Immature natural killer cell (primary cell): ENCODE results near the gene EVL. TPM values are rescaled to one million over a fixed set of nuclear protein-coding genes. Genes with fewer than 3 reads are reported as not detected.

Source experiments
- DNase-seq, 3 donors: peaks; one replicate each; pipeline ENCODE4 v3.0.0; 2022; ENCODE audit warnings: mixed read lengths in 1 of 3
- H3K27ac Mint-ChIP-seq, 6 donors: one replicate each; pipeline ENCODE4 v1.8.0; 2020; ENCODE audit warnings: mixed read lengths in 6 of 6, mild to moderate bottlenecking in 5 of 6, inconsistent platforms in 4 of 6, moderate library complexity in 3 of 6
- H3K27me3 Mint-ChIP-seq, 3 donors: one replicate each; pipeline ENCODE4 v1.8.0; 2020 to 2021; ENCODE audit warnings: low read depth in 3 of 3, mild to moderate bottlenecking in 3 of 3, mixed read lengths in 3 of 3, moderate library complexity in 3 of 3, inconsistent platforms in 1 of 3
- H3K36me3 Mint-ChIP-seq, 3 donors: one replicate each; pipeline ENCODE4 v1.8.0; 2020; ENCODE audit warnings: mixed read lengths in 3 of 3, inconsistent platforms in 2 of 3, mild to moderate bottlenecking in 2 of 3
- H3K4me1 Mint-ChIP-seq, 2 donors: one replicate each; pipeline ENCODE4 v1.8.0; 2020; ENCODE audit warnings: inconsistent platforms in 2 of 2, mild to moderate bottlenecking in 2 of 2, mixed read lengths in 2 of 2, moderate library complexity in 1 of 2
- H3K4me3 Mint-ChIP-seq, 5 donors: one replicate each; pipeline ENCODE4 v1.8.0; 2020; ENCODE audit warnings: mild to moderate bottlenecking in 5 of 5, mixed read lengths in 5 of 5, inconsistent platforms in 3 of 5, moderate library complexity in 3 of 5
- H3K9me3 Mint-ChIP-seq, 6 donors: one replicate each; pipeline ENCODE4 v1.8.0; 2020; ENCODE audit warnings: mild to moderate bottlenecking in 6 of 6, mixed read lengths in 6 of 6, inconsistent platforms in 4 of 6, moderate library complexity in 3 of 6
- polyA plus RNA-seq, 3 donors: library from polyadenylated mRNA; unstranded; fragments of 300-500 nt; fragmentation: Illumina TruSeq; gene quantifications; one replicate each; pipeline ENCODE4 v1.2.3, GENCODE V29; 2021

Gene EVL
- polyA plus RNA-seq, 3 donors from 2014 or later: 56.8 to 135 (median 76.3) TPM

DNA sequence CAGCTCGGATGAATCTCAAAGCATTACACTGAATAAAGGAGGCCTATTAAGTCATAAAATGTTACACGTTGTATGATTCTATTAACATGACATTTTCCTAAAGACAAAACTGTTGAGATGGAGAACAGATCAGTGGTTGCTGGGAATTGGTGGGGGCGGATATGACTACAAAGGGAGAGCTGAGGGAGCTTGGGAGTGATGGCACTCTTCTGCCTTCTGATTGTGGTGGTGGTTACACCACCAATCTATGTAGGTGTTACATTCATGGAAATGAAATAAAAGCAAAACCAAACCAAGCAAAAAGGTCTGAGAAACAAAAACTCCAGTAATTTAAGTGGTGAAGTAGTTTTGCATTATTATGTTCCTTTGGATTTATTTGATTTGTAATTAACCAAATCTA lies 16.4 kb upstream of the EVL start:
- H3K36me3 Mint-ChIP-seq: no peaks in the 10 kb centered on the region
- H3K4me1 Mint-ChIP-seq: peaks cover 16 to 23% of the 10 kb centered on the region in 2 donors
- H3K4me3 Mint-ChIP-seq: peak overlapping the region in 2 of 5 donors; percentile 12 to 27
- H3K27ac Mint-ChIP-seq: peak overlapping the region; percentile 20 to 71 (median 30)
- H3K27me3 Mint-ChIP-seq: peaks cover 1 to 4% (median 3%) of the 10 kb centered on the region in 3 donors
- no peaks in the 10 kb centered on the region for H3K9me3 Mint-ChIP-seq
- peak; percentile 53 to 58 (median 57) for DNase-seq

DNA sequence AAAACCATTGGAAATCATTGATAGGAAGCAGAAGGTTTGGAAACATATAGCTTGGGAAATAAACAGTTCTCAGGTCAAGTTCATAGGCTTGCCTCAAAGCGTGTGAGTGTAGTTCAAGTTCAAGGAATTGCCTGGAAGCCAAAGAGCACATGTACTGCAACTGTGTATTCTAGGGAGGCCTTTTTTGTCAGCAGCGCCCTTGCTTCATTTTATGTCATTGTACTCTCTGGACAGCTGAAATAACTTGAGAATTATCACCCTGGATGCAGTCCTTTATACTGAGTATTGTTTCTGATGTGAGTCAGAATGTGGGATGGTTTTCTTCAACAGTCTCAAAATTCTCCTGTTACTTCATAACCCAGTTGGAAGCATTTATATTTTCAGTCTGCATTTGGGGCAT lies 16.0 kb upstream of the EVL start:
- Mint-ChIP-seq H3K36me3 (no peaks in the 10 kb centered on the region), H3K27ac (peak overlapping the region; percentile 20 to 71 (median 32)), H3K4me1 (peaks cover 16 to 23% of the 10 kb centered on the region in 2 donors), H3K27me3 (peaks cover 1 to 4% (median 3%) of the 10 kb centered on the region in 3 donors), H3K4me3 (peak overlapping the region in 1 of 5 donors; percentile 27), H3K9me3 (no peaks in the 10 kb centered on the region)
- no peak for DNase-seq

DNA sequence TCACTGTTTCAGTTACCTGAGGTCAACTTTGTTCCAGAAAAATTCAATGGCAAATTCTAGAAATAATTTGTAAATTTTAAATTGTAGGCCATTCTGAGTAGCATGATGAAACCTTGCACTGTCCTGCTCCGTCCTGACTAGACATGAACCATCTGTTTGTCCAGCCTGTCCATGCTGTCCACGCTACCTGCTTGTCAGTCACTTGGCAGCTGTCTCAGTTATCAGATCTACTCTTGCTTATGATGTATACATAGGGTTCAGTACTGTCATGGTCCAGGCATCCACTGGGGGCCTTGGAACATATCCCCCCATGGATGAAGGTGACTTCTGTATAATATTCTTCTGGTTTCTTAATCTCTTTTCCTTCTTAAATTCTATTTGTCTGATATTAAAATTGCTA lies 14.1 kb upstream of the EVL start:
- peaks cover 1 to 4% (median 3%) of the 10 kb centered on the region in 3 donors for H3K27me3 Mint-ChIP-seq
- peaks cover 16 to 36% of the 10 kb centered on the region in 2 donors for H3K4me1 Mint-ChIP-seq
- peak overlapping the region in 1 of 6 donors; percentile 53 for H3K27ac Mint-ChIP-seq
- no peak overlapping the region for H3K4me3 Mint-ChIP-seq
- H3K36me3 Mint-ChIP-seq: no peaks in the 10 kb centered on the region
- no peaks in the 10 kb centered on the region for H3K9me3 Mint-ChIP-seq
- no peak for DNase-seq

DNA sequence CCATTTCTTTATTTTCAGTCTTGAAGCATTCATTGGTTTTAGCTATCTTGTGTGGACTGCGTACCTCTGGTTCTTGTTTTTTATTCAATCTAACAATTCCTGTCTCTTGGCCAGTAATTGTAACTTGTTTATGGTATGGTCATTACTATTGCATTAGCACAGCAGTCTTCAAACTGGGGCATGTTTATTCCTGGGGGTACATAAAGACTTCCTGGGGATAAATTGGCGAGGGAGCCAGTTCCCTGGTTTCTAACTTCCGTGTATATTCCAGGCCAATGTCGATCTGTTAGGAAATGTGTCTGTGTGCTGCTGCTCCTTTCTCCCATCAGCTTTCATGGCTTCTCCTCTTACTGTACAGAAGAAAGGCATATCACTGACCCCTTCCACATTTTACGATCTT lies 13.7 kb upstream of the EVL start:
- peaks cover 17 to 38% of the 10 kb centered on the region in 2 donors for H3K4me1 Mint-ChIP-seq
- no peaks in the 10 kb centered on the region for H3K9me3 Mint-ChIP-seq
- H3K36me3 Mint-ChIP-seq: no peaks in the 10 kb centered on the region
- DNase-seq: no peak
- no peak overlapping the region for H3K4me3 Mint-ChIP-seq
- peaks cover 1 to 4% (median 3%) of the 10 kb centered on the region in 3 donors for H3K27me3 Mint-ChIP-seq
- peak overlapping the region in 1 of 6 donors; percentile 53 for H3K27ac Mint-ChIP-seq

DNA sequence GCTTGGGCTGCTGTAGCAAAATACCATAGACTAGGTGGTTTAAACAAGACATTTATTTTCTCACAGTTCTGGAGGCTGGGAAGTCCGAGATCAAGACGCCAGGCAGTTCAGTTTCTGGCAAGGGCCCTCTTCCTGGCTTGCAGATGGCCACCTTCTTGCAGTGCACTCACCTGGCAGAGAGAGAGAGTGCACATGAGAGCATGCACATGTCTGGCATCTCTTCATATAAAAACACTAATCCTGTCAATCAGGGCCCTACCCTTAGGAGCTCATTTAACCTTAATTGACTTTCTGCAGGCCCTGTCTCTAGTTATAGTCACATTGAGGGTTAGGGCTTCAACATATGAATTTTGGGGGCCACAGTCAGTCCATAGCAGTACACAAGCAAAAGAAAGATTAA lies 12.4 kb upstream of the EVL start:
- DNase-seq: no peak
- peaks cover 28 to 50% of the 10 kb centered on the region in 2 donors for H3K4me1 Mint-ChIP-seq
- H3K36me3 Mint-ChIP-seq: no peaks in the 10 kb centered on the region
- no peak overlapping the region for H3K4me3 Mint-ChIP-seq
- no peaks in the 10 kb centered on the region for H3K9me3 Mint-ChIP-seq
- peaks cover 0 to 4% (median 3%) of the 10 kb centered on the region in 3 donors for H3K27me3 Mint-ChIP-seq
- no peak overlapping the region for H3K27ac Mint-ChIP-seq

DNA sequence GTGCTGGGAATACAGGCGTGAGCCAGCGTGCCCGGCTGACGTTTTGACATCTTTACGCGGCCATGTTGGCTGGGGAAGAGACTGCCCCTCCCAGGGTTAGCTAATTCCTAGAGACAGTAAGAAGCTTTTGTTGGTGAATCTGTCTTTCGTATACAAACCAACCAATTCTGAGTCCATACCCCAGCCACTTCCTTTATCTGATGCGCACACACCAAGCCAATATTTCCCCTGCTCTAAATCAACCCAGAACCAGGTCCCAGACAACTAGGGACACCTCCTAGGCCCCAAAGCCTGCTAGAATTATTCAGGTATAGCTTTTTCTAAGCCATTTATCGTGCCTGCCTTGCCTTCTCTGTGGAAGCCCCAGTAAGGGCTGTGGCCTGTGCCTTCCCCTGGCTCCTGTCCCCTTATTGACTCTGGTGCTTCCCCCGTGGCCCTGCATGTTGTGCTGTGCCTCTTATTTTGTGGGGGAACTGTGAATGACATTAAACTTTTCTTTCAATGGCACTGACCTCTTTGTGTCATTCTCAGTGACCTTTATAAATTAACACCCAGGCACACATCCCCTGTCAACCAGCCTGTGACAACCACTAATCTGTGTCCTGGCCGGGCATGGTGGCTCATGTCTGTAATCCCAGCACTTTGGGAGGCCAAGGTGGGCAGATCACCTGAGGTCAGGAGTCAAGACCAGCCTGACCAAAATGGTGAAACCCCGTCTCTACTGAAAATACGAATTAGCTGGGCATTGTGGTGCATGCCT lies 10.7 kb upstream of the EVL start:
- Mint-ChIP-seq H3K4me1 (peaks cover 34 to 50% of the 10 kb centered on the region in 2 donors), H3K9me3 (no peaks in the 10 kb centered on the region), H3K36me3 (no peaks in the 10 kb centered on the region), H3K27me3 (peaks cover 0 to 2% (median 0%) of the 10 kb centered on the region in 3 donors), H3K27ac (peak overlapping the region in 3 of 6 donors; percentile 30 to 67 (median 56)), H3K4me3 (peak overlapping the region in 1 of 5 donors; percentile 30)
- no peak for DNase-seq

DNA sequence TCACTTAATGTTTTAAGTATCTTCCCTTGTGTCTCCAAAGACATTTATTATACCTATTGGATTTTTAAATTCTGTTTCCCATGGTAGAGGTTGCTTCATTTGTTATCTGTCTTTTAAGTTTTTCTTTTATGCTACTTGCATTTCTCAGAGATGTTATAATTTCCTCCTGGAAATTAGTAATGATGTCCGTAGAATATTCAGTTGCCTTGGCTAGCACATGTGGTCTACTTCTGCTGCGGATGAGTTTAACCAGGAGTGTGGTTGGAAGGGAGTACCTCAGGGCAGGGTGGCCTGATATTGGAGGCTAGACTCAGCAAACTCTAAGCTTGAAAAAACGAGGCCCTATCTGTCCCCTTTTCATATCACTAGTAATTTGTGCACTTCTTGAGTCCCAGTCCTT lies 8.8 kb upstream of the EVL start:
- H3K4me1 Mint-ChIP-seq: peaks cover 45 to 64% of the 10 kb centered on the region in 2 donors
- no peak overlapping the region for H3K4me3 Mint-ChIP-seq
- no peak for DNase-seq
- no peaks in the 10 kb centered on the region for H3K9me3 Mint-ChIP-seq
- peaks cover 0 to 3% (median 0%) of the 10 kb centered on the region in 3 donors for H3K36me3 Mint-ChIP-seq
- H3K27ac Mint-ChIP-seq: peak overlapping the region in 3 of 6 donors; percentile 29 to 91 (median 83)
- peaks cover 0 to under 1% (median 0%) of the 10 kb centered on the region in 3 donors for H3K27me3 Mint-ChIP-seq

- H3K27me3 Mint-ChIP-seq: no peaks in the 10 kb centered on the region
- H3K4me1 Mint-ChIP-seq: peaks cover 52 to 72% of the 10 kb centered on the region in 2 donors
- H3K4me3 Mint-ChIP-seq: peak overlapping the region in 4 of 5 donors; percentile 16 to 57 (median 49)
- H3K27ac Mint-ChIP-seq: peak overlapping the region; percentile 58 to 91 (median 87)
- peaks cover 0 to 3% (median 0%) of the 10 kb centered on the region in 3 donors for H3K36me3 Mint-ChIP-seq
- H3K9me3 Mint-ChIP-seq: no peaks in the 10 kb centered on the region
- peak; percentile 58 to 69 (median 63) for DNase-seq
These were observed 8.0 kb upstream of the EVL start for GRCh38 chr14:100056964-100057795.

GRCh38 chr14:100058777-100059437 lies 6.3 kb upstream of the EVL start:
- Mint-ChIP-seq H3K9me3 (no peaks in the 10 kb centered on the region), H3K27me3 (no peaks in the 10 kb centered on the region), H3K4me3 (peak overlapping the region; percentile 56 to 72 (median 65)), H3K4me1 (peaks cover 70 to 89% of the 10 kb centered on the region in 2 donors), H3K36me3 (peaks cover 0 to 3% (median 0%) of the 10 kb centered on the region in 3 donors), H3K27ac (peak overlapping the region; percentile 84 to 92 (median 90))
- peak in 2 of 3 donors; percentile 31 to 35 for DNase-seq

GRCh38 chr14:100059438-100059781 lies 5.8 kb upstream of the EVL start:
- Mint-ChIP-seq H3K9me3 (no peaks in the 10 kb centered on the region), H3K4me3 (peak overlapping the region; percentile 56 to 72 (median 65)), H3K4me1 (peaks cover 75 to 92% of the 10 kb centered on the region in 2 donors), H3K27ac (peak overlapping the region; percentile 84 to 92 (median 90)), H3K27me3 (no peaks in the 10 kb centered on the region), H3K36me3 (peaks cover 0 to 3% (median 0%) of the 10 kb centered on the region in 3 donors)
- no peak for DNase-seq

GRCh38 chr14:100060760-100061159 lies 4.5 kb upstream of the EVL start:
- Mint-ChIP-seq H3K9me3 (no peaks in the 10 kb centered on the region), H3K27me3 (peaks cover 4 to 8% (median 7%) of the 10 kb centered on the region in 3 donors), H3K4me1 (peaks cover 88 to 94% of the 10 kb centered on the region in 2 donors), H3K36me3 (peaks cover 0 to 3% (median 0%) of the 10 kb centered on the region in 3 donors), H3K4me3 (peak overlapping the region; percentile 43 to 73 (median 64)), H3K27ac (peak overlapping the region; percentile 76 to 92 (median 82))
- DNase-seq: no peak

- H3K36me3 Mint-ChIP-seq: peaks cover 0 to 4% (median 3%) of the 10 kb centered on the region in 3 donors
- DNase-seq: peak in 1 of 3 donors; percentile 33
- peak overlapping the region; percentile 98 to 100 (median 100) for H3K27ac Mint-ChIP-seq
- no peaks in the 10 kb centered on the region for H3K9me3 Mint-ChIP-seq
- peaks cover 9 to 25% (median 18%) of the 10 kb centered on the region in 3 donors for H3K27me3 Mint-ChIP-seq
- H3K4me1 Mint-ChIP-seq: peaks cover 91 to 100% of the 10 kb centered on the region in 2 donors
- peak overlapping the region; percentile 68 to 89 (median 75) for H3K4me3 Mint-ChIP-seq
These were observed 2.6 kb upstream of the EVL start for GRCh38 chr14:100062590-100062989.

DNA sequence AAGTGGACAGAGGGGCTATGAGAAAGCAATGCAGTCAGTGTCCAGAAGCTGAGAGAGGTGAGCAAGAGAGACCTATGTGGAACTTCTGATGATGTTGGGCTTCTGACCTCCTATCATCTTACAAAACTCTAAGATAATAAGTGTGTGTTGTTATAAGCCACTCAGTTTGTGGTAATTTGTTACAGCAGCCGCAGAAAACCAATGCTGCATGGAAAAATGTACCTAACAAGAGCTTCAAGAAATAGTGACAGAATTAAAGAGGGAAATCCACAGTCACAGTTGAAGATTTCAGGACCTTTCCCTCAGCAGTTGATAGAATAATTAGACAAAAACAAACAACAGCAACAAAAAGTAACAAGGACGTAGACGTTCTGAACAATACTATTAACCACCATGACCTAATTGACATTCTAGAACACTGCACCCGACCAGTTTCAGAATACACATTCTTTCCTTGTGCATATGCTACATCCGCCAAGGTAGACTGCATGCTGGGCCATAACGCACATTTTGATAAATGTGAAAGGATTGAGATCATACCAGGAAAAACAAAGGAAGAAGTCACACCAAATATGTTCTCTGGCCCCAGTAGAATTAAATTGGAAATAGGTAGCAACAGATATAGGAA lies 1.8 kb upstream of the EVL start:
- Mint-ChIP-seq H3K27ac (peak overlapping the region; percentile 98 to 100 (median 100)), H3K4me1 (peaks cover 91 to 100% of the 10 kb centered on the region in 2 donors), H3K36me3 (peaks cover 3 to 10% (median 4%) of the 10 kb centered on the region in 3 donors), H3K27me3 (peaks cover 15 to 33% (median 23%) of the 10 kb centered on the region in 3 donors), H3K9me3 (no peaks in the 10 kb centered on the region), H3K4me3 (peak overlapping the region; percentile 68 to 89 (median 75))
- DNase-seq: peak in 1 of 3 donors; percentile 48
